ENCODE measurements around the gene WDR27.

WDR27 gene

GRCh38 chr6:169709293-169709692 is 7.5 kb upstream of the WDR27 start:
- DNase-seq = no peak

- DNase-seq = no peak
These were observed 5.9 kb upstream of the WDR27 start for GRCh38 chr6:169707772-169708171.

- no peak for DNase-seq
These were observed 1.0 kb upstream of the WDR27 start for GRCh38 chr6:169702840-169703246.

DNA sequence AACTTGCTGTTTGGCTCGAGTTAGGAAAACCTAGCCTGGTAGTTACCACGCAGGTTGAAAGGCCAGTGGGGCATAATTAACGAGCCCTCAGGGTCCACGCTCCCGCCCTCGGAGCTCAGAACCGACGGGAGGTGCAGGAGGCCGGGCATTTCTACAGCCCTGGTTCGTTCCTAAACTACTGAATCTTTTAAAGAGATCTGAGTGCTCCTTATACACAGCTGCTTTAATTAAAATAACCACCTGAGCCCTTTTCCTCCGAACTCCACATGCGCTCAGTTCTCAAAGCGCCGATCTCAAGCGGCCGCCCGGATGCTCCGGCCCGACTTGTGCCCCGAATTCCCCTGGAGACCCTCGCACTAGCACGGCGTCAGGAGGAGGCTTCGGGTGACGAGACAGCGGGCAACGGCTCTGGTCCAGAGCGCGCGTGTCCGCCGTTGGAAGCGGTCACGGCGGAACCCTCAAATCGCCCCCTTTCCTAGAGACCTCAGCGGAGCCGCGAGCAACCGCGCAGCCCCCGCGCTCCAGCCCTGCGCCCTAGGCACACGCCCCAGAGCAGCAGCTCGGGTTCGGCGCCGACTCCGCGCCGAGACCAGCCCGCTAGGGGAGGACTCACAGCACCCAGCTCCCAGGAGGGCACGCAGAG is 397 bp downstream of the WDR27 start:
- no peak for DNase-seq

DNA sequence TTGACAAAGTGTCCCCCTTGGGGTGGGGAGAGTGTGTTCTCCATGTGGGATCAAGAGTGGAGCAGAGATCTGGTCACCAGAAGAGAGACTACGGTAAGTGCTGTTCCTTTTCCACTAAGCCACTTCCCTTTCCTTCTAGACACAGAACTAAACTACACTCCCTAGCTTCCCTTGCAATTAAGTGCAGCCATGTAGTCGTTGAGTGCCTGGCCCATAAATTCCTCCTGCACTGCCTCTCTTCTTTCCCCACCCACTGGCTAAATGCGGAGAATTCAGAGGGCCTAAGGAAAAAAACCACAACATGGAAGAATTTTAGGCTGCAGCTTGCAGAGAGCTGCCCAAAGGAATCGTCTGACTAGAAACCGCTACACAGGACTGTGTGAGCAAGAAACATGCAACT is 1.5 kb downstream of the WDR27 start:
- DNase-seq = no peak

DNA sequence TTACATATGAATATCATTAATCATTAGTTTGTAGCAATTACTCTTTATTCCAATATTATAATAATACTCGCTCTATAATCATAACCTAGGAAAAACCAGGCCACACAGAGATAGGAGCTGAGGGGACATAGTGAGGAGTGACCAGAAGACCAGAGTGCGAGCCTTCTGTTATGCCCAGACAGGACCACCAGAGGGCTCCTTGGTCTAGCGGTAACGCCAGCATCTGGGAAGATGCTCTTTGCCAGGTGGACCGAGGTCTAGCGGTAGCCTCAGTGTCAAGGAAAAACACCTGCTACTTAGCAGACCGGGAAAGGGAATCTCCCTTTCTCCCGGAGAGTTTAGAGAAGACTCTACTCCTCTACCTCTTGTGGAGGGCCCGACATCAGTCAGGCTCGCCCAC is 4.7 kb downstream of the WDR27 start:
- DNase-seq = peak; percentile 37 to 50

- no peak for DNase-seq
These were observed 6.7 kb downstream of the WDR27 start for GRCh38 chr6:169695131-169695530.

GRCh38 chr6:169692516-169692915 is 9.3 kb downstream of the WDR27 start:
- no peak for DNase-seq

DNA sequence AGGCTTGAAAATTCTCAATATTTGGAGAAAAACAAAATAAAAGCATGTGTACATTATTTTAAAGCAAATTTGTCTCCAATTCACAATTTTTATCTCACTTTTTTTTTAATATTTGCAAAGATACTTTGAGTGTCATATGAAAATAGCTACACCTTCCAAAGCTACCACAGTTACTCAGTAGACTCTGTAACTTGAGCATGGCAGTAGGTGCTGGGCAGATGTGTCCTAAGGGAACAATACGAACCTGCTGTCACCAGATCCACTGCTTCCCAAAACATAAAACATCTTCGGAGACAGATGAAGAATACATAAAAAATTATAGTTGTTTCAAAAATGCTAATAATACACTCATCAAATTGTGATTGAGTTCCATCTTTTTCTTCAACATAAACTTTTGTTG is 10.6 kb downstream of the WDR27 start:
- DNase-seq = no peak

- DNase-seq = no peak
These were observed 12.5 kb downstream of the WDR27 start for GRCh38 chr6:169689287-169689686.

GRCh38 chr6:169685860-169686259 is 16.0 kb downstream of the WDR27 start:
- no peak for DNase-seq

DNA sequence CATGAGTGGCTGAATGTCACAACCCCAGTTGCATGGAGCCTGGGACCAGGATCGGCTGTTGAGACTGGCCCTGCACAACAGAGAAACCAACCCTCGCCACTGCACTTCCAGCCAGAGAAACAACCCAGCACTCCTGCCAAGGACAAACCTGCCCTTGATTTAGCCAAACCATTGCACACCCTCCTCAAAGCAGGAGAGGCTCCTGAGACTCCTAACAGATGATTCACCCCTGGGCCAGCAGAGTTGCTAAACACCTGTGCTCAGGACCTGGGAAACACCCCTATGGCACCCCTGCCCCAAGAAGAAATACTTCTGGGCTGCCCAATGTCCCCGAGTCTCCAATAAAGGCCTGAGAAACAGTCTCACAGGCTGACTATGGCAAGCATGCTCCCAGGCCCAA is 17.8 kb downstream of the WDR27 start:
- DNase-seq = no peak

DNA sequence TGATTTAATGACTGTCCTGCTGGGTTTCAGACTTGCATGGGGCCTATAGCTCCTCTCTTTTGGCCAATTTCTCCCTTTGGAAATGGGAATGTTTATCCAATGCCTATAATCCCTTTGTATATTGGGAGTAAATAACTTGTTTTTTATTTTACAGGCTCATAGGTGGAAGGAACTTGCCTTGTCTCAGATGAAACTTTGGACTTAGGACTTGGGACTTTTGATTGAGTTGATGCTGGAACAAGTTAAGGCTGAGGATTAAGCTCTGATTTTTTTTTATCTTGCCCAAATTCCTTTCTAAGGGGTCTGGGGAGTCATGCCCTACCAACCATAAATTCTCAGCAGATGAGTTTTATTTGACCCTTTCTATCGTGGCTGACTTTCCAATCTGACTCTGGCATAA is 23.5 kb downstream of the WDR27 start:
- no peak for DNase-seq

DNA sequence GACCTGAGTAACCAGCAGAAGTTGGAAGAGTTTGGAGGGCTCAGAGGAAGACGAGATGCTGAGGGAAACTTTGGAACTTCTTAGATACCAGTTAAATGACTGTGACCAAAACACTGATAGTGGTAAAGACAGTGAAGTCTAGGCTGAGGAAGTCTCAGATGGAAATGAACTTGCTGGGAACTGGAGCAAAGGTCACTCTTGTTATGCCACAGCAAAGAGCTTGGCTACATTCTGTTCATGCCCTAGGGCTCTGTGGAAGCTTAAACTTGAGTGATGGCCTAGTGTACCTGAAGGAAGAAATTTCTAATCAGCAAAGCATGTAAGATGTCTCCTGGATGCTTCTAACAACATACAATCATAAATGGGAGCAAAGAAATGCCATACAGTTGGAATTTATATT is 24.7 kb downstream of the WDR27 start:
- DNase-seq = no peak

GRCh38 chr6:169675011-169675410 is 26.8 kb downstream of the WDR27 start:
- no peak for DNase-seq

GRCh38 chr6:169671563-169671962 is 30.3 kb downstream of the WDR27 start:
- DNase-seq = no peak

- no peak for DNase-seq
These were observed 31.9 kb downstream of the WDR27 start for GRCh38 chr6:169669889-169670288.

DNA sequence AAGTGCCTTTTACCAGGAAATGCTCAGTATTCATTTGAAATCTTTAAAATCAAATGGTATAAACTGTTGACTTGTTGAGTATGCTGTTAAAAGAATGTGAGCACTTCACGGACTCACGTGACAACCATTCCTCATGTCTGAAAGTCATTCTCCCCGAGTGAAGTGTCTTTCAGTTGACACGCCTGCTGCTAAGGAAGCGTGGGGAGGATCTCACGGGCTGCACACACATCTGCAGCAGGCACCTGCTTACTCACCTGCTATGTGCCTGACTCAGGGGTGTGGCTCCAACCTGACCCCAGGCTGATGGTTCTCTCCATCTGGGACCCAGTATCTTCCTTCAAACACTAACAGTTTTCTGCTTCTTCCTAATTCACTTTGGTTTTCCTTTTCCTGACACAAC is 32.7 kb downstream of the WDR27 start:
- DNase-seq = no peak

DNA sequence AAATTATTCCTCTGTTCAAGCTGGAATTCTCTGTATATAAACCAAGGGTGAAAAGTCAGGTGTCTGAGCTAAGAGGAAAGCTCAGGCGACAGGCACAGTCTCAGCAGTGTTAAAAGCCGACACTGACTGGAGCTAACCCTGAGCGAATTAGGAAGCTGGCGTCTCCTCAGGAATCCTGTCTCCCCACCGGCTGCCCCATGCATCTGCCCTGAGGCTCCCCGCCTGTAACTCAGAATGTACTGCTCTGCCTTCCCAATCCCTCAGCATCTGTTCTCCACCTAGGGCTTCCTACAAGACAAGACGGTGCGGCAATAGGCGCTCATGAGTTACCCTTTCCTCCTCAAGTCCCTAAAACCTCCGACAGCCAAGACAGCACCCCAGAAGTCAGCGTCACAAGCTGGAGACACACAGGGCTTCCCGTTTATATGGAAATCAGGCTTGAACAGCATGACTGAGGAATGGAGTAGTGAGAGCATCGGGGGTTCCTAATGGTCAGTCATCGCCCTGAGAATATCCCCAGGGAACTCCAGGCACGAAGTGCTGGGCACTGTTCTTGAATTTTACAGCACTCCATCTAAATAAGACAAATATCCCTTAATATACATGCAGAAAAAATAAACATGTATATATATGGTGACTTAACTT is 33.5 kb downstream of the WDR27 start:
- no peak for DNase-seq

DNA sequence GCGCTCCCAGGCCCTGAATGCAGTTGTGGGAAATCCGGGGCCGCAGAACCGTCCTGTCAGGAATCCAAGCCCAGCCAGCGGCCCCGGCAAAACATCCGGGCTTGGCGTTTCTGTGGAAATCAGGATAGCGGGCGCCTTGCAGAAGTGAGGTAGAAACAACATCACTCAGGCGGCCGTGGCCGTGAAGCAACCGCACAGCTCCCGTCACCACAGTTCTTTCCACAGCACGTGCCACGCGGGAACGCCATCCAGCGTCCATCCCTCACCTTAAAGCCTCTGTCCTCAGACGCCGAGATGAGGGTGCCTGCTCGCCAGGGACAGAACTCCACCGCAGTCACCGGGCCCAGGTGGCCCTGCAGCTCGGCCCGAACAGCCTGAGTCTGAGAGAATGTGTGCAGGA is 34.1 kb downstream of the WDR27 start:
- DNase-seq = peak in 1 of 2 experiments; percentile 6

GRCh38 chr6:169666441-169666840 is 35.4 kb downstream of the WDR27 start:
- DNase-seq = no peak

GRCh38 chr6:169665289-169665688 is 36.5 kb downstream of the WDR27 start:
- DNase-seq = peak in 1 of 2 experiments; percentile 7

DNA sequence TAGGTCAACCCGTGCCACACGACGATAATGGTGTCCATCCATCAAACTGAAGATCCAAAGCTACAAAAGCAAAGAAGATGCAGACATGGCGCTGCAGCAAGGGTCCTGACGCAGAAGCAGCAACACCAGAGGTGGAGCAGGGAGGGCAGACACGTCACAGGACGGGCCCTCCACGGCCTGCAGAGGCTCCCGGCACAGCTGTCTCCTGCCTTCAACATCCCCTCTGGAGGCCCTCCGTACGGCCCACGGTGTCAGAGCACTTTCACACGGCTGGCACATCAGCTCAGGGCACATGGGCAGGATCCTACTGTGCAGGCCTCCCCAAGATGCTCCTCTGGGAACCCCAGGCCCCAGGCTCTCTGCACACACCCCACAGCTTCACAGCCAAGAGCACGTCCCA is 37.6 kb downstream of the WDR27 start:
- DNase-seq = no peak

- no peak for DNase-seq
These were observed 38.4 kb downstream of the WDR27 start for GRCh38 chr6:169663468-169663867.

GRCh38 chr6:169661391-169661756 is 40.5 kb downstream of the WDR27 start:
- DNase-seq = peak in 1 of 2 experiments; percentile 4

All from activated T-cell treated with anti-CD3 and anti-CD28 coated beads, Interleukin-2, amount 50 U/mL, for 48 hours (primary cell).